K562 (cell line): ENCODE measurements around the gene GEMIN7. TPM values are rescaled to one million over a fixed set of nuclear protein-coding genes. Genes with fewer than 3 reads are reported as not detected.

Source experiments
- ATF1 ChIP-seq, 2 experiments: fragments of 450-650 bp in 1 of 2; IDR thresholded peaks; 2 replicates each; pipeline ENCODE4 v1.6.1; 2016; ENCODE audit warnings: missing compliant biosample characterization in 1 of 2, missing genetic modification characterization in 1 of 2
- BRF1 ChIP-seq: IDR thresholded peaks from 3 replicates; pipeline ENCODE4 v1.6.1; 2011; ENCODE audit warnings: borderline replicate concordance, mild to moderate bottlenecking; ENCODE audit not compliant: insufficient read length; ENCODE audit errors: extremely low read depth
- ETV5 ChIP-seq: sonication (generic); formaldehyde crosslinking; IDR thresholded peaks from 2 replicates; pipeline ENCODE4 v1.4.0; 2020; ENCODE audit warnings: low read depth, mild to moderate bottlenecking, missing genetic modification reagents
- FIP1L1 ChIP-seq: fragments of 200-400 bp; formaldehyde crosslinking; IDR thresholded peaks from 2 replicates; pipeline ENCODE4 v1.6.1; 2018; ENCODE audit warnings: mild to moderate bottlenecking, low read depth, low read length; ENCODE audit not compliant: poor library complexity, severe bottlenecking
- ILF3 ChIP-seq: fragments of 450-650 bp; IDR thresholded peaks from 2 replicates; pipeline ENCODE4 v1.6.1; 2018; ENCODE audit warnings: antibody characterized with exemption, mild to moderate bottlenecking, moderate library complexity, borderline replicate concordance
- NONO ChIP-seq, 2 experiments: fragments of 200-400 bp in 1 of 2; fragments of 450-650 bp in 1 of 2; formaldehyde crosslinking in 1 of 2; IDR thresholded peaks; 2 replicates each; pipeline ENCODE4 v1.6.1; 2017; ENCODE audit warnings: low read depth in 2 of 2, mild to moderate bottlenecking in 2 of 2, moderate library complexity in 2 of 2, low read length in 1 of 2
- SAFB ChIP-seq: fragments of 200-400 bp; formaldehyde crosslinking; IDR thresholded peaks from 2 replicates; pipeline ENCODE4 v1.6.1; 2017; ENCODE audit warnings: low read depth, low read length, borderline replicate concordance
- SIX5 ChIP-seq, 2 experiments: IDR thresholded peaks; 2 replicates each; pipeline ENCODE4 v1.6.1; 2011; ENCODE audit warnings: low read length in 2 of 2, borderline replicate concordance in 1 of 2, low read depth in 1 of 2, mild to moderate bottlenecking in 1 of 2, moderate library complexity in 1 of 2; ENCODE audit not compliant: insufficient read depth in 1 of 2
- SUPT5H ChIP-seq: fragments of 450-650 bp; IDR thresholded peaks from 2 replicates; pipeline ENCODE4 v1.6.1; 2016
- TCF7 ChIP-seq: sonication (generic); IDR thresholded peaks from 2 replicates; pipeline ENCODE4 v1.6.1; 2016; ENCODE audit warnings: antibody characterized with exemption, borderline replicate concordance
- TEAD1 ChIP-seq, 2 experiments: fragments of 450-650 bp in 1 of 2; sonication (generic) in 1 of 2; formaldehyde crosslinking; IDR thresholded peaks; 2 replicates each; pipeline versions ENCODE4 v1.4.0 to v1.8.0; 2020 to 2022; ENCODE audit warnings: mild to moderate bottlenecking in 2 of 2, missing genetic modification reagents in 1 of 2
- USF2 ChIP-seq: sonication (generic); formaldehyde crosslinking; IDR thresholded peaks from 2 replicates; pipeline ENCODE4 v1.5.0; 2020; ENCODE audit warnings: missing genetic modification reagents
- ZFX ChIP-seq: sonication (generic); formaldehyde crosslinking; IDR thresholded peaks from 2 replicates; pipeline ENCODE4 v1.8.0; 2022; ENCODE audit warnings: mild to moderate bottlenecking, missing genetic modification reagents, moderate library complexity
- ZNF146 ChIP-seq: IDR thresholded peaks from one replicate; pipeline ENCODE4 v1.6.1; 2018; ENCODE audit warnings: missing compliant biosample characterization; ENCODE audit not compliant: unreplicated experiment
- ZNF3 ChIP-seq: fragments of 250-450 bp; sonication (Bioruptor Pico); IDR thresholded peaks from 2 replicates; pipeline ENCODE4 v1.5.0; 2021; ENCODE audit warnings: mild to moderate bottlenecking, moderate library complexity
- ZNF609 ChIP-seq: sonication (generic); formaldehyde crosslinking; IDR thresholded peaks from 2 replicates; pipeline ENCODE4 v1.8.1; 2023; ENCODE audit warnings: missing genetic modification reagents, mild to moderate bottlenecking, borderline replicate concordance
- ZNF707 ChIP-seq: fragments of 250-450 bp; sonication (Bioruptor Pico); conservative IDR thresholded peaks from 2 replicates; pipeline ENCODE4 v1.8.0; 2022; ENCODE audit warnings: inconsistent platforms, mild to moderate bottlenecking, moderate library complexity
- polyA plus RNA-seq, 8 experiments: library from polyadenylated mRNA; depleted of rRNA in 4 of 8; stranded (reverse) in 5 of 8; unstranded in 3 of 8; fragments of >200 nt; fragmentation: Nextera tagmentation in 2 of 8; fragmentation: Illumina TruSeq in 1 of 8; extraction: Ambion mirVana in 2 of 8; extraction: Trizol in 1 of 8; gene quantifications; 2 replicates each; pipeline versions ENCODE4 v1.2.1 to v1.2.3, GENCODE V29; 2011 to 2014; ENCODE audit warnings: inconsistent platforms in 1 of 8, missing spikeins in 1 of 8
- total RNA-seq, 7 experiments: library from RNA; depleted of rRNA in 6 of 7; stranded (reverse); fragments of >200 nt in 6 of 7; fragmentation: Illumina TruSeq in 2 of 7; extraction: Trizol in 2 of 7; gene quantifications; 2 replicates each; pipeline versions ENCODE4 v1.2.1 to v1.2.3, GENCODE V29; 2011 to 2021; ENCODE audit warnings: low replicate concordance in 1 of 7
- TF ChIP-seq, protein P1 (sequence below): sonication (generic); formaldehyde crosslinking; IDR thresholded peaks from 2 replicates; pipeline ENCODE4 v1.8.0; 2022; ENCODE audit warnings: missing genetic modification reagents, mild to moderate bottlenecking, borderline replicate concordance

GEMIN7 gene
- total and polyA plus RNA-seq, 9 of the 15 experiments (the other 6 are each of a cell fraction or from before 2014, with no cell fraction given), result 23.1 to 124 (median 54.9) TPM

DNA sequence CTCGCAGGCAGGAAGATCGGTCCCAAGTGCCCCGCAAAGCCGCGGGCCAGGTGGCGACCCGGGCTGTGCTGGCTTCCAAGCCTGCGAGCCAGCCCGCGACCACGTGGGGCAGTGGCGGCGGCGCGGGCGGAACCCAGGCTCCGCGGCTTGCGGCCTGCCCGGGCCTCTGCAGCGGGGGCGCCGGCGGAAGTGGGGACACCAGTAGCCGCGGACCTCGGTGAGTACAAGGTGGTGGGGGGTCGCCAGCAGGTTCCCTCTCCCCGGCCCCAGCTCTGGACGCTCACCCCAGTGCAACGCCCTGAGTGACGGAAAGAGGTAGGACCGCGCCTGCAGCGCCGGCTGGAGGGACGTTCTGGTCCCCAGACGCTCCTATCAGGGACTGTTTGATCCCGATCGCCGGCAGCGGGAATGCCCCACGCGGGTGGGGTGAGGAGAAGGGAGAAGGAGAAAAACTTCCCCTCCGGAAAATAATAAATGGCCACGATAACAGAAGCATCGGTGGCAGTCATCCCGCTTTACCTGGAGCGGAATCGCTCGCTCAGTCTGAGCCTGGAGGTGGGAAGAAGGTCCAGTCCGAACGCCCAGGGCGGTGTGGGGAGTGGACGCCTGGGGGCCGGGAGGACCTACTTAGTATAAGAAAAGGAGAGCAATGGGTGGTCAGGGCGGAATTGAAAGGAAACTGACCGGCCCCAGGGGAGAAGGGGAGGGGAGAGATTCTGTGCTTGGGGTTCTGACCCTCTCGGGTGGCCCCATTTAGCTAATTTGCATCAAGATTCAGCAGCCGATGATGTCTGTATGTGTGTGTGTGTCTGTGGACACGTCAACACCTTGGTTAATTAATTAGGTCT lies at the start of gene GEMIN7 (continued):
- TF ChIP-seq ZNF146 (no peak), TEAD1 (CRISPR knock-in tag; IDR thresholded peaks at IDR 0.05) (peak in 1 of 2 experiments; percentile 95; a peak in 2 of 4 replicates), USF2 (CRISPR knock-in tag) (peak; percentile 83), ZNF707 (0 out of 2 replicates have a peak, but pooled peaks have one; percentile 15), ZNF3 (CRISPR knock-in tag) (no peak), SIX5 (IDR thresholded peaks at IDR 0.05; ENCODE audit: borderline replicate concordance in 1 of 2, insufficient read depth in 1 of 2, low read depth in 1 of 2, low read length in 2 of 2) (peak; percentile 37 to 52; a peak in 3 of 4 replicates), TCF7 (peak; percentile 65), SAFB (peak; percentile 75; the same call in 1 of the 2 replicates), SUPT5H (peak; percentile 77), ETV5 (CRISPR knock-in tag) (peak; percentile 81), FIP1L1 (peak; percentile 99), ZFX (CRISPR knock-in tag) (peak; percentile 89), NONO (IDR thresholded peaks at IDR 0.05; ENCODE audit: low read depth in 2 of 2, low read length in 1 of 2) (peak; percentile 32 to 86; a peak in 1 of 4 replicates), ATF1 (CRISPR knock-in tag; IDR thresholded peaks at IDR 0.05) (no peak), ATF1 (tag; IDR thresholded peaks at IDR 0.05) (peak; percentile 70), ZNF609 (CRISPR knock-in tag) (no peak; the same call in 1 of the 2 replicates), ILF3 (peak; percentile 87; the same call in 1 of the 2 replicates), BRF1 (no peak)
- TF ChIP-seq, protein P1, sequence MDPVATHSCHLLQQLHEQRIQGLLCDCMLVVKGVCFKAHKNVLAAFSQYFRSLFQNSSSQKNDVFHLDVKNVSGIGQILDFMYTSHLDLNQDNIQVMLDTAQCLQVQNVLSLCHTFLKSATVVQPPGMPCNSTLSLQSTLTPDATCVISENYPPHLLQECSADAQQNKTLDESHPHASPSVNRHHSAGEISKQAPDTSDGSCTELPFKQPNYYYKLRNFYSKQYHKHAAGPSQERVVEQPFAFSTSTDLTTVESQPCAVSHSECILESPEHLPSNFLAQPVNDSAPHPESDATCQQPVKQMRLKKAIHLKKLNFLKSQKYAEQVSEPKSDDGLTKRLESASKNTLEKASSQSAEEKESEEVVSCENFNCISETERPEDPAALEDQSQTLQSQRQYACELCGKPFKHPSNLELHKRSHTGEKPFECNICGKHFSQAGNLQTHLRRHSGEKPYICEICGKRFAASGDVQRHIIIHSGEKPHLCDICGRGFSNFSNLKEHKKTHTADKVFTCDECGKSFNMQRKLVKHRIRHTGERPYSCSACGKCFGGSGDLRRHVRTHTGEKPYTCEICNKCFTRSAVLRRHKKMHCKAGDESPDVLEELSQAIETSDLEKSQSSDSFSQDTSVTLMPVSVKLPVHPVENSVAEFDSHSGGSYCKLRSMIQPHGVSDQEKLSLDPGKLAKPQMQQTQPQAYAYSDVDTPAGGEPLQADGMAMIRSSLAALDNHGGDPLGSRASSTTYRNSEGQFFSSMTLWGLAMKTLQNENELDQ (CRISPR knock-in tag), result no peak
